ENCODE data around the gene PRKAA2. TPM values are rescaled to one million over a fixed set of nuclear protein-coding genes. Genes with fewer than 3 reads are reported as not detected.
A peak's percentile ranks its signal among the peaks of the same experiment; 100 is the strongest.

PRKAA2 gene
- total and polyA plus RNA-seq, 2 donors (not counting 3 experiments of a cell fraction or from before 2014, with no cell fraction given): 0.32 to 1.2 TPM

DNA sequence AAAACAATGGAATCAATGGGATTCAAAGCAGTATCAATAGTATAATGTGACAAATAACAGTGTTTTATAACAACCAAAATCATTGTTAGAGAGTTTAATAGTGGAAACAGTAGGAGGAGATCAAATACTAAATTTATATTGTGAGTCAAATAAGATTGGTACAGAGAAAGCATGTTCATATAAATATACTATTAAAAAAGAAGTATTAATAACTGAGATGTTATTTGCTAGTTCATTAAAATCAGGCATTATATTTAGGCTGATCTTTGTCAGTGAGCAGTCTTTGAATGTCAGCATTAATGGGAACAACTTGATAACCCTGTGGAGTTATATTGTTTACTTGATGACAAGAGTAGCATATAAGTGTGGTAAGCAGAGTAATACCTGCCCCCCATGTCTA, 30.6 kb downstream of the PRKAA2 start:
- no peaks in the 10 kb centered on the region for H3K36me3 ChIP-seq (ENCODE audit: control insufficient read depth in 2 of 2, extremely low read depth in 1 of 2, insufficient read depth in 2 of 2, low read length in 2 of 2)
- H3K79me2 ChIP-seq (ENCODE audit: control insufficient read depth, insufficient read depth, low read length): no peaks in the 10 kb centered on the region
- no peaks in the 10 kb centered on the region for H3K9me3 ChIP-seq (replicated peaks; ENCODE audit: control insufficient read depth, insufficient read depth, low read length)
- no peak overlapping the region for H3K4me2 ChIP-seq (ENCODE audit: insufficient read depth, low read length)
- intact Hi-C loops (cut with micrococcal nuclease) (no loop called here), dilution Hi-C loops (cut with MboI; ENCODE audit: extremely low pct_ligation_motif_present, low sequenced_read_pairs) (no loop called here)
- no peak for DNase-seq (ENCODE audit: low read depth, low spot score)
- H2AFZ ChIP-seq (ENCODE audit: low read depth, low read length): no peak overlapping the region
- no peaks in the 10 kb centered on the region for H3K27me3 ChIP-seq (ENCODE audit: control insufficient read depth in 2 of 2, insufficient read depth in 2 of 2, low read length in 2 of 2)
- H4K20me1 ChIP-seq (replicated peaks; ENCODE audit: control insufficient read depth, extremely low read depth, insufficient read depth, low read length): no peaks in the 10 kb centered on the region
- CTCF ChIA-PET: interaction anchor here (1.8 kb wide), 1 partner anchor 34 kb away, joined by 4 read pairs; no protein-coding TSS in a partner anchor
- BruUV-seq (replicated peaks): no TSS peak
- H3K9ac ChIP-seq (replicated peaks; ENCODE audit: extremely low read depth, insufficient read depth, low read length): no peak overlapping the region
- no peak overlapping the region for H3K27ac ChIP-seq (ENCODE audit: insufficient read depth, low read depth, low read length)
- TF ChIP-seq POLR2AphosphoS5 (IDR thresholded peaks at IDR 0.05; ENCODE audit: insufficient read depth, low read depth, low read length) (no peak), FOS (IDR thresholded peaks at IDR 0.05; ENCODE audit: borderline replicate concordance, insufficient read depth, low read length) (no peak)
- TF ChIP-seq, protein P1, sequence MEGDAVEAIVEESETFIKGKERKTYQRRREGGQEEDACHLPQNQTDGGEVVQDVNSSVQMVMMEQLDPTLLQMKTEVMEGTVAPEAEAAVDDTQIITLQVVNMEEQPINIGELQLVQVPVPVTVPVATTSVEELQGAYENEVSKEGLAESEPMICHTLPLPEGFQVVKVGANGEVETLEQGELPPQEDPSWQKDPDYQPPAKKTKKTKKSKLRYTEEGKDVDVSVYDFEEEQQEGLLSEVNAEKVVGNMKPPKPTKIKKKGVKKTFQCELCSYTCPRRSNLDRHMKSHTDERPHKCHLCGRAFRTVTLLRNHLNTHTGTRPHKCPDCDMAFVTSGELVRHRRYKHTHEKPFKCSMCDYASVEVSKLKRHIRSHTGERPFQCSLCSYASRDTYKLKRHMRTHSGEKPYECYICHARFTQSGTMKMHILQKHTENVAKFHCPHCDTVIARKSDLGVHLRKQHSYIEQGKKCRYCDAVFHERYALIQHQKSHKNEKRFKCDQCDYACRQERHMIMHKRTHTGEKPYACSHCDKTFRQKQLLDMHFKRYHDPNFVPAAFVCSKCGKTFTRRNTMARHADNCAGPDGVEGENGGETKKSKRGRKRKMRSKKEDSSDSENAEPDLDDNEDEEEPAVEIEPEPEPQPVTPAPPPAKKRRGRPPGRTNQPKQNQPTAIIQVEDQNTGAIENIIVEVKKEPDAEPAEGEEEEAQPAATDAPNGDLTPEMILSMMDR (IDR thresholded peaks at IDR 0.05; ENCODE audit: extremely low read depth in 1 of 2, insufficient read depth in 1 of 2, low read depth in 1 of 2, low read length in 2 of 2): no peak
- no peak overlapping the region for H3K4me3 ChIP-seq (replicated peaks in 1 of 3; ENCODE audit: insufficient read depth in 1 of 3, low read depth in 1 of 3, low read length in 3 of 3)
- POLR2A ChIA-PET: no interaction called here
- H3K9me1 ChIP-seq (replicated peaks; ENCODE audit: control insufficient read depth, extremely low read depth, insufficient read depth, low read length): no peaks in the 10 kb centered on the region
- FAIRE-seq: no peak
- H3K4me1 ChIP-seq (ENCODE audit: control insufficient read depth, extremely low read depth, insufficient read depth, low read length): no peaks in the 10 kb centered on the region

DNA sequence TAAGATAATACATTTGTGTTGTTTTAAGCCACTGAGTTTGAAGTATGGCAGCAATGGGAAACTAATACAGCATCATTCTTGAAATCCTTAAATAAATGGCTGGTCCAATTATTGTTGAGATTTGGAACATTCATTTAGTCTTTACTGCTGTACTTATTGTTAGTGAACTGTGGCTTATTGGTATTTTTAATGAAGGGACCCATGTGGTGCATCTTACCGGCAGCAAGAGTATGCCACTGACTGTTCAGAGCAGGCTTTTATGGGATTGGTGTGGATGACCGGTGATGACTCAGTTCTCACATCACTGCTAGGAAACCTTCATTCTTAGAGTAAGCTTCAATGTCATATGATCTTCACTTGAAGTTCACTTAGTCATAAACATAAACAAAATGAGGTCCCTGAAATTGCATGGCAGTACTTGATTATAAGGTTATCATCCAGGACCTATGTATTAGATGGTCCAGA, 31.5 kb downstream of the PRKAA2 start:
- Histone ChIP-seq H3K4me3 (replicated peaks in 1 of 3; ENCODE audit: insufficient read depth in 1 of 3, low read depth in 1 of 3, low read length in 3 of 3) (no peak overlapping the region), H4K20me1 (replicated peaks; ENCODE audit: control insufficient read depth, extremely low read depth, insufficient read depth, low read length) (no peaks in the 10 kb centered on the region), H3K4me2 (ENCODE audit: insufficient read depth, low read length) (no peak overlapping the region), H3K9ac (replicated peaks; ENCODE audit: extremely low read depth, insufficient read depth, low read length) (no peak overlapping the region), H2AFZ (ENCODE audit: low read depth, low read length) (no peak overlapping the region), H3K4me1 (ENCODE audit: control insufficient read depth, extremely low read depth, insufficient read depth, low read length) (no peaks in the 10 kb centered on the region), H3K79me2 (ENCODE audit: control insufficient read depth, insufficient read depth, low read length) (no peaks in the 10 kb centered on the region), H3K27me3 (ENCODE audit: control insufficient read depth in 2 of 2, insufficient read depth in 2 of 2, low read length in 2 of 2) (no peaks in the 10 kb centered on the region), H3K9me3 (replicated peaks; ENCODE audit: control insufficient read depth, insufficient read depth, low read length) (no peaks in the 10 kb centered on the region), H3K36me3 (ENCODE audit: control insufficient read depth in 2 of 2, extremely low read depth in 1 of 2, insufficient read depth in 2 of 2, low read length in 2 of 2) (no peaks in the 10 kb centered on the region), H3K9me1 (replicated peaks; ENCODE audit: control insufficient read depth, extremely low read depth, insufficient read depth, low read length) (no peaks in the 10 kb centered on the region), H3K27ac (ENCODE audit: insufficient read depth, low read depth, low read length) (no peak overlapping the region)
- no TSS peak for BruUV-seq (replicated peaks)
- dilution Hi-C loops (cut with MboI; ENCODE audit: extremely low pct_ligation_motif_present, low sequenced_read_pairs): no loop called here
- intact Hi-C loops (cut with micrococcal nuclease): no loop called here
- DNase-seq (ENCODE audit: low read depth, low spot score) (peak; percentile 31), FAIRE-seq (no peak)
- POLR2A ChIA-PET: no interaction called here
- TF ChIP-seq FOS (IDR thresholded peaks at IDR 0.05; ENCODE audit: borderline replicate concordance, insufficient read depth, low read length): peak; percentile 65
- TF ChIP-seq POLR2A (IDR thresholded peaks at IDR 0.05; ENCODE audit: low read depth, low read length): no peak
- CTCF ChIA-PET: interaction anchor here (0.8 to 1.8 kb wide), 3 partner anchors 32 to 39 kb away, joined by 3 to 4 read pairs (median 4); no protein-coding TSS in a partner anchor
